Medulla oblongata (tissue), 1 donor: ENCODE measurements around the gene SVOPL.
"Not testable (repeated sequence)": the region's sequence is repeated elsewhere in the genome, so short reads cannot be mapped to it uniquely, and the experiment has no call there.

Experiments used
- DNase-seq: peaks from one replicate; pipeline ENCODE4 v3.0.0-alpha.2; 2015; ENCODE audit errors: extremely low spot score

The SVOPL gene, protein sequence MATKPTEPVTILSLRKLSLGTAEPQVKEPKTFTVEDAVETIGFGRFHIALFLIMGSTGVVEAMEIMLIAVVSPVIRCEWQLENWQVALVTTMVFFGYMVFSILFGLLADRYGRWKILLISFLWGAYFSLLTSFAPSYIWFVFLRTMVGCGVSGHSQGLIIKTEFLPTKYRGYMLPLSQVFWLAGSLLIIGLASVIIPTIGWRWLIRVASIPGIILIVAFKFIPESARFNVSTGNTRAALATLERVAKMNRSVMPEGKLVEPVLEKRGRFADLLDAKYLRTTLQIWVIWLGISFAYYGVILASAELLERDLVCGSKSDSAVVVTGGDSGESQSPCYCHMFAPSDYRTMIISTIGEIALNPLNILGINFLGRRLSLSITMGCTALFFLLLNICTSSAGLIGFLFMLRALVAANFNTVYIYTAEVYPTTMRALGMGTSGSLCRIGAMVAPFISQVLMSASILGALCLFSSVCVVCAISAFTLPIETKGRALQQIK

DNA sequence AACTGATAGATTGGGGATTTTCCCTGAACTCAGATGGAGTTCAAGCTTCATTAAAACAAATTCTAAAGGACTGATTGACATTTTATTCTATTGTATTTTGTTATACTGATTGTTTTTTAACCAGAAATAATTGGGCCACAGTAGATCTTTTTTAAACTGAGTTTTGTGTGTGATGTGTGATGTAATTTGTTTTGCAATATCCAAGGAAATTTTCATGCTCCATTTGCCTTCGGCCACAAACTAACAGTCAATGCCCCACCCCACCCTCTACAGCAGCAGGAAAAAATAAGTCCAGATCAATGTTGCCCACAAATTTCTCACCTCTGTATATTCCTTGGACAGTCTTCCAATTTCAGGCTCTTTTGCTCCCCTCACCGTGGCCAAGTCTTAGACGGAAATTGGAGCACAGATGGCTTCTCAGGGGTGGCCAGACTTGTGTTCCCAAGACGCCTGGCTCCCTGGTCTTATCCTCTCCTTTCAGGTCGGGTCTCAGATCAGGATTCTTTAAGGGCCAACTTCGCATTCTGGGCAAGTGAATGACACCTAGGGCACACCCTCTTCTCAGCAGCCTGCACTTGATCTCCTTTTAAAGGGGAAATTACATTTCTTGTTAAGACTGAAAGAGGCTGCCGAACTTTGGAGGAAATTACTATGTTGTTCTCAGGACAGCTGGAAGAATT, at the start of gene SVOPL:
Gene SVOPL (minus strand): TSS at position 506 of the 680 bp plus-strand sequence. CDS start 22,317 bp downstream, outside the sequence.
- DNase-seq, result no peak

DNA sequence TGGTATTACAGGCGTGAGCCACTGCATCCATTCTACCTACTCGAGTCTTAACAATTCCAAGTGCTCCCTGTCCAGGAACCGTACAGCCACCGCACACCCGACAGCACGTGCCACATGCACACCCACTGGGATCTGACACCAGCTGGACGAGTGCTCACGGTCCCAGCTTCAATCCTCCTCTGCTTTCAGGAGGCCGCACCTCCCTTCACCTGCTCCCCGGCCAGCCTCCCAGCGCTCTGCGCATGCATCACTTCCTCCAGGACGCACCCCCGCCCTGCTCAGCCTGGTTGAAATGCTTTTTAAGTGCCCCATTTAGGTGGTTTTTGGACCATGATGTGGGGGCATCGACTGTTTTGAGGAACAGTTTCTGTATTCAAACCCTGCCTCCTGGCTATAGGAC, 49.3 kb upstream of the SVOPL start:
- DNase-seq, result no peak

DNA sequence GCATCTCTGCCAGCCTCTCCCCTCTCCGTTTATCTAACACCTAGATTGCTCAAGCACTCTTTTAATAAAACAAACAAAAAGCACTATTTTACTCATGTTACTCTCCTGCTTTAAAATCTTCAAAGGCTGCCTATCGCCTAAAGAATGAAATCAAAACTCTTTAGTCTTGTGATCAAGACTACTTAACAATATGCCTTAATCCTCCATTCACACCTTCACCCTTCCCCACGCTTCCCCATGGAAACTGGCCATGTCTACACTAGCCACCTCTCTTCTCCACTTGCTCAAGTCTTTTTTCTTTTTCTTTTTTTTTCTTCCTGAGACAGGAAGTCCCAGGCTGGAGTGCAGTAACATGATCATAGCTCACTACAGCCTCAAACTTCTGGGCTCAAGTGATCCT, 48.8 kb upstream of the SVOPL start:
- DNase-seq, result no peak

DNA sequence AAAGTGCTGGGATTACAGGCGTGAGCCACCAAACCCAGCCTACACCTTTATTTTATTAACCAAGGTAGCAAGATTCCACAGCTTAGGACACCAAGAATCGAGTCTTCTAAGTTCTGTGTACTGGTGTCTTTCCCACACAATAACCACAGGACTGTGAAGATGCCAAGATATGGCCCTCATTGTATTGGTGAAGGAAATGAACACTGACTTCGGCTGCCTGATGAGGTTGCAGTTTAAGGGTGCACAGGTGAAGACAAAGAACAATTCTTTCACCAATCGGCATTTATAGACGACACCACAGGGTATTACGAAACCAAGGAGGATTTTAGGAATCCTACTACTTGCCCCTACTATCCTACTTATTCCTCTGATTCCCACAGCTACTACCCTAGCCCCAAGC, 47.5 kb upstream of the SVOPL start:
- no peak for DNase-seq

DNA sequence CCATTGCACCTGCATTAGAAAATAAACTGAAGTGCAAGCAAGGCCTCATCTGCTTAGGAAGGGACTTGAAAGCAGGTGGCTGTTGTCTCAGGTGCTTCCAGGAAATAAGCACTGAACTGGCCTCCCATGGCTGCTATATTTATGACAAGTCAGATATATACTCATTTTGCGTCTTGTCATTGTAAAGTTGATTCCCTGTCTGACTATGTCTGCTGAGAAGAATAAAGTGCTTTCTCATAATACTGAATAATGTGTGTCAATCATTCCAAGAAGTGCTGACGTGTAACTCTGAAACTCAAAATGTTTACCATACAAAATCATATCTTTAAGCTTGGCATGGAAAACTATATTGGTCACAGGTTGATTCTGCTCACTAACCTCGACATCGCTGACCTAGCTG, 44.9 kb upstream of the SVOPL start:
- DNase-seq, result no peak

DNA sequence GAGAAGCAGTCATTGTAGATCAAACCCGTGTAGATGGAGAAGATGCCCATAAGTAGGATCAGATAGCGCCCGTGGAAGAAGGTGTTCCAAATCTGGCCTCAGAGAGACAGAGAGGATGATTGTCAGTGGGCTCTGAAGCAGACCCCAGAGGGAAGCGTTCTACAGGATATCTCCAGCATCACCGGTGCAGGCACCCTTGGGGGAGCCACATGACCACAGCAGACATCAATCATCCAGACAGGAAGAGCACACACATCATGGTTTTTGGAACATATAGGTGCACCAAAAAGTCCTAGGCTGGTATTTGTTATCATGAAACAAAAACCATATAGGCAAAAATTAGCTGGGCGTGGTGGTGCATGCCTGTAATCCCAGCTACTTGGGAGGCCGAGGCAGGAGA, 44.0 kb upstream of the SVOPL start:
- DNase-seq, result no peak

DNA sequence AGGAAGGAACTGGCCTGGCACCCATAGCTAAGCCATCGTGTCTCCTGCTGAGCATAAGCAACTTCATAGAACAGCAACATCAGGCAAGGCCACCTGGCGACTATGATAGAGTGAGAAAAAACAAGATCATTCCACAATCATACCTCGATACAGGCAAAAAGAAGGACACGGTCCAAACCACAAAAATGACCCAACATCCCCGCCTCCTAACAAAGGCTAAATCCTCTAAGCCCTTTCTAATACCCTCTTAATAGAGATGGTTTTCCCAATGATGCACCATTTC, 40.2 kb upstream of the SVOPL start:
- DNase-seq, result no peak

DNA sequence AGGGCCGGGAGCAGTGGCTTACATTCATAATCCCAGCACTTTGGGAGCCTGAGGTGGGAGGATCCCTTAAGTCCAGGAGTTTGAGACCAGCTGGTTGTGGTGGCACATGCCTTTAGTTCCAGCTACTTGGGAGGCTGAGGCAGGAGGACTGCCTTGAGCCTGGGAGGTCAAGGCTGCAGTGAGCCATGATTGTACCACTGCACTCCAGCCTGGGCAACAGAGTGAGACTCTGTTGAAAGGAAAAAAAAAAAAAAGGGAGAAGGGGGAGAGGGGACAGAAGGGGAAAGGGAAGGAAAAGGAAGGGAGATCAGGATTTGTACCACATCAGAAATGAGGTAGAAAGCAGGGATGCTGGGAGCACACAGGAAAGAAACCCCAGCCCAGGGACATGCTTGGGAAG, 38.7 kb upstream of the SVOPL start:
- DNase-seq, result no peak

DNA sequence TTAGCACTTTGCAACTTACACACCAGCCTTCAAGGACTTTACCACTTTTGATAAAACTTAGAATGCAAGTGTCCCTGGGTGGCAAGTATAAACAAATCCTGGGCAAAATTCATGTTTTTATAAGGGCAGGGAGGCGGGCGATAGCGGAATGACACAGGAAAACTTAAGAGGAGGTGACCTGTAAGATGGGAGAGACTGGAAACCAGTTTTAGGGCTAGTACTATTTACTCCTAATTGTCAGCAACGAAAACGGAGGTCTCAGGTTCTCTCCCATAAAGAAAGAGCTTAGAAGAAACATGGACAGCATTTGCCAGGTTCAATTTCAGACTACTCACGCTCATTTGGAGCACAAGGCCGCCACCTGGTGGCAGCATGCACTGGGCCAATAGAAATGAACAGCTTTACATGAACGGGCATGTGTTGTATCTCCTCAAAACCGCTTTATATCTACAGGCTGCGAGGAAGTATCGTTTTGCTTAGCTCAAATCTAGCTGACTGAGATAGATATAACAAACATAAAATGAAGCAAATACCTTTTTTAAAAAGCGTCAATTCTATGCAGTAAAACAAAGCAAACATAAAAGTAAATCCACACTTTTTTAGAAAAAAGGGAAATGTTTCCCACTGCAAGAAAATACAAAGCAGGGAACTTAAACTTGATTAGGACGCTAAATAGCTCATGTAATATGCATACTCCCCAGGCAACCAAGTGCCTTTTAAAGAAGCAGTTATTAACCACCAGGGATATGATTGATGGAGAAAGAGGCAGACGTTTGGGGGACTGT, 37.6 kb upstream of the SVOPL start:
- peak; percentile 96 for DNase-seq

DNA sequence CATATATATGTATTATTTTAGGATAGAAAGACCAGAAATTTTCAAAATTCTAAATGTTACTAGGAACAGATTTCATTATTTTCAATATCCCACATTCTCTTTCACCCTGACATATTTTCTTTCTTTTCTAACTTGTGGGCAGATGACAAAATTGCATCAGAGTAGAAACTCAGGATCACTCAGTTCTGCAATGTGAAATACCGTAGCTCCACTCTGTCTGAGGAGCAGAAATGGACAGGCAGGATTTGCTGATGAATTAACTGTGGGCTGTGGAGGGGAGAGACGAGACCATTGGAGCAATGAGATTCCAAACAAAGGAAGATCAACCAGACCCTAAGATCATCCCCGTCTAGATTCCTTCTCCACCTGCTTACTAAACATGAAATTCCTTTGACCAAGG, 37.0 kb upstream of the SVOPL start:
- DNase-seq, result no peak

DNA sequence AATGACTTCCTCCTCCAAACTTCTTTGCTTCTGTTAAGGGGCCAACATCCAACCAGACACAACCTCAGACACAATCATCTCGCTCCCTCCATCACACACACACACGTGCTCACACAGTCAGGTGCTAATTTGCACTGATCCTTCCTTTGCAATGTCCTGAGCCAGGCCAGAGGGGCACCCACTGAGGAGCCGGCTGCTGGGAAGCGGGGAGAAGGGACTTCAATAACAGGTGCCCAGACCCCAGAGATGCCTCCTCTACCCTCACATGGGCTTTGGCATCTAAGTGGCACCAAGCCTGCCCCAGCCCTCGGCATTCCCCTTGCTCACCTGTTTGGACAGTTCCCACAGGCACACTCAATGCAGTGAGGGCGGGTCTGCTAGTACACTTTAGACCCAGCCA, 34.2 kb upstream of the SVOPL start:
- no peak for DNase-seq

DNA sequence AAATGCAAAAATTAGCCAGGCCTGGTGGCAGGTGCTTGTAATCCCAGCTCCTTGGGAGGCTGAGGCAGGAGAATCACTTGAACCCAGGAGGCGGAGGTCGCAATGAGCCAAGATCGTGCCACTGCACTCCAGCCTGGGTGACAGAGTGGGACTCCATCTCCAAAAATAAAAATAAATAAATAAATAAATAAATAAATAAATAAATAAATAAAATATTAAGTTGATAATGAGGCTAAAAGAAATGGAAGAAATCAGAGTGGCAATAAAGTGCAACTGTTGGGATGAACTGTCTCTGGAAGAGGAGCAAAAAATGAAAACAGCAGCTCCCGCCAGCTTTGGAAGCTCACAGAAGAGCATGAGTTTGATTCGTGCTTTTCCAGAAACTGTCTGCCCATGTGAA, 30.6 kb upstream of the SVOPL start:
- DNase-seq, result not testable (repeated sequence)

DNA sequence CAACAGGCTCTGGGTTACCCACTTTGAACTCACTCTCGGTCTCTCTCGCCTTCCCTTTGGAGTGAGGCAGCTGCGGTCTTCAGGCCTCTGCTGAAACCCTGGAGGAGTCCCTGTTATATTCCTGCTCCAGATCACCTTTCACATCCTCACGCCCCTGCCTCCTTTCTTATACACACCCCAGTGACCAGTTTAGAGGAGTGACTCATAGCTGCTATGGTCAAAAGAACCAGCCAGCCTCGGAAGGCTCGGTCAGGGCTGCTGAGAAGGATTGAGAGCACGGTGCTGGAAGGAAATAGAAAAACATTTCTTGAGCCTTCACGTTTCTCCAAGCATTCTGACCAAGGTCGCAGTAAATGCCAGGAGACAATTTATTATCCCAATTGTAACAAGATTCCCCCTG, 28.3 kb upstream of the SVOPL start:
- DNase-seq, result no peak

DNA sequence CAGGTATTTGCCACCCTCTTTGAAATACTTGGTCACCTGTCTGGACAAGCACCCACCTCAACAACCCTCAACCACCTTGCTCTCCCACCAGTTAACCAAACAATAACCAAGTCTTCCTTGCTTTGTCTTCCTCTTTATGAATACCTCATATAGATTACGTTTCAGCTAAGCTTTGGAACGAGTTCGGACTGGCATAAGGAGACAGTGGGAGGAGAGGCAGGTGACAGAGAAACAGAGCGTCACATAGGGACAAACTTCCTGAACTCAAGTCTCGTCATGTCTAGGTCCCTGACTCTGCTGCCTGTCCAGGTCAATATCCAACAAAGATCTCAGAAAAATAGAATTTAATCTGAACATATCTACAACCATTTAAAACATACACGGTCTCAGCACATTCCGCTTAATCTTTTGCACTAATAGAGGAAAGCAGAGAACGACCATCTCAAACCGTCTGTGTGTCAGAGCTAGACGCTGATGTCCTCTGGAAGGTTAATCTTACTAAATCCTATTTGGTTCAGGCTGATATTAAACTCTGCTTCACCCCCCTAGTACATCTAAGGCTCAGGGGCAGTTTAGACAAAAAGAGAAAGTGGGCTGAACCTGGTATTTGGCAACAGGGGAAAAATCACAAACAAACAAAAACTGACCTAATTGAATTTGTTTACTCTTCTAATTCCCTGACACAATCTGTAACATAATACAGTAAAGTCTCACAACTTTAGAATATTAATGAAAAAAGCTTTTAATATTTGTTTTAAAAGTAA, 26.4 kb upstream of the SVOPL start:
- DNase-seq, result no peak

DNA sequence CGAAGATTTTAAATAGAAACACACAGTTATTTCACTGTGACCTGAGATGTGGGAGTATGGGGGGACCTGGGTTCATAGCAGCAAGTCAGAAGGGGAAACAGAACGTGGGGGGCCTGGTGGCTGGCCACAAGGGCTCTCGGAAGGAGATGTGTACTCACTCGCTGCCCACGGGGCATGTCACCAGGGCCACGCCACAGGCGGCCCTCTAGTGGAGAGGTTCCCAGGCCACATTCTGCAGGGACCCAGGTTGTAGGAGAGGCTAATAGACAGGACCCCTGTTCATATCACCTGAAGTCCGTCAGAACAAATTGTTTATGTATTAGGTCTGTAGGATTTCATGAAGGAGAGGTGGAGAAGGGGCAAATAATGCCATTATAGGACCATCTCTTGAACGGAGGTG, 25.1 kb upstream of the SVOPL start:
- DNase-seq, result no peak

DNA sequence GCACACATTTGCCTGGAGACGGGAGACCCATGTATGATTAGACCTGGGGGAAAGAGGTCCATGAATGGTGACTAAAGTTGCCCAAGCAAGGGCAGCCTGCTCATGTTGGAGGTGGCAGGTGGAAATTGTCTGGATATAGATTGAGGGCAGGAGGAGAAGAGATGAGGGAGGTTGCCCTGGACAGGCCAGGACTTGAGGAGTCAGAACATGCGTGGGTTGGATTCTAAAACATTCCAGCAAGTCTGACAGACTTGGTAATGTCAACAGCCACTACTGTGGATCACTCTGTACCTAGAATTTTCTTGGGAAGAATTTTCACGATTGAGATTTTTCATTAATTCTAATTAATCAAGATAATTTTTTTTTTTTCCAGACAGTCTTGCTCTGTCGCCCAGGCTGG, 19.1 kb upstream of the SVOPL start:
- no peak for DNase-seq

DNA sequence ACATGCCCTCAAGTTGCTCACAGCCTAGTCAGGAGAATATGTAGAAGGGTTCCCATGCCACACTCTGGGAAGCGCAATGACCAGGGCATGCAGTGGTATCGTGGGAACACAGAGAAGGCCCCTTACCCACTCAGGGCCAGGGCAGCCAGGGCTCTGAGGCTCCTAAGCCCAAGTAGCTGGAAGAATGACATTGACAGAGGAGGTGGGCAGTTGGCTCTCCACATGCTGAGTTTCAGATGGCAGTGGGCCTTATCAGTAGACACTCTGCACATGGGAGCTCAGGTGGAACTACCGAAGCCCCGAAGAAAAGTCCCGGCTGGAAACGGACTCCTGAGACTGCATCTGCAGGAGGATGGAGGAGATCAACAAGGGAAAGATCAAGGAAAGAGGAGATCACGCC, 15.7 kb upstream of the SVOPL start:
- no peak for DNase-seq

DNA sequence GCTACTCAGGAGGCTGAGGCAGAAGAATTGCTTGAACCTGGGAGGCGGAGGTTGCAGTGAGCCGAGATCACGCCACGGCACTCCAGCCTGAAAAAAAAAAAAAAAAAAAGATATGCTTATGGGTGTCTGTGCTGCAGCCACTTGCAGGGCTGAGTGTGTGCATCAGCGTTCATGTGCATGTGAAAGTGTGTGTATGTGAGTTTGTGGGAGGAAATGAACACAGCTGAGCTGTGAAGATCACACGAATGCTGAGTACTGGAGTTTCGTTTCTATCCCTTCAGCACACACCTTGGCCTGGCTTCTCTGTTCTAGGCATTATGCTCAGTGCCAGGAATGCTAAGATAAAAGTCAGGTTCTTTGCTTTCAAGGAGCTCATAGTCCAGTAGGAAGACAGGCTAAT, 12.0 kb upstream of the SVOPL start:
- no peak for DNase-seq

DNA sequence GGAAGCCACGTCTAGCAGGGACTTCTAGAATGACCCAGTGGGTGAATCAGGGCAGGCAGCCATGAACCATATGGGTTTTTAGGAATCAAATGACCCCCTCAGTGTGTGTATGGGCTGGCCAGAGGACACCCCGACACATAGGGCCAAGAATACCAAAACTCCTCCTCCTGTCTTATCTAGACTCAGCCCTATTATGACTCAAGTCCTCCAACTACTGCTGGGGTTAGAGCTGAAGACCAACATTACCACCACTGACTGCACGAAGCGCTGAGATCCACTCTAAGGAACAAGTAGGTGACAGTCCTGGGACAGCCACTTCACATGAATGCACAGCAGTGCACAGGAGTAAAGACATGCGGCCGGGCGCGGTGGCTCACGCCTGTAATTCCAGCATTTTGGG, 11.5 kb upstream of the SVOPL start:
- no peak for DNase-seq

DNA sequence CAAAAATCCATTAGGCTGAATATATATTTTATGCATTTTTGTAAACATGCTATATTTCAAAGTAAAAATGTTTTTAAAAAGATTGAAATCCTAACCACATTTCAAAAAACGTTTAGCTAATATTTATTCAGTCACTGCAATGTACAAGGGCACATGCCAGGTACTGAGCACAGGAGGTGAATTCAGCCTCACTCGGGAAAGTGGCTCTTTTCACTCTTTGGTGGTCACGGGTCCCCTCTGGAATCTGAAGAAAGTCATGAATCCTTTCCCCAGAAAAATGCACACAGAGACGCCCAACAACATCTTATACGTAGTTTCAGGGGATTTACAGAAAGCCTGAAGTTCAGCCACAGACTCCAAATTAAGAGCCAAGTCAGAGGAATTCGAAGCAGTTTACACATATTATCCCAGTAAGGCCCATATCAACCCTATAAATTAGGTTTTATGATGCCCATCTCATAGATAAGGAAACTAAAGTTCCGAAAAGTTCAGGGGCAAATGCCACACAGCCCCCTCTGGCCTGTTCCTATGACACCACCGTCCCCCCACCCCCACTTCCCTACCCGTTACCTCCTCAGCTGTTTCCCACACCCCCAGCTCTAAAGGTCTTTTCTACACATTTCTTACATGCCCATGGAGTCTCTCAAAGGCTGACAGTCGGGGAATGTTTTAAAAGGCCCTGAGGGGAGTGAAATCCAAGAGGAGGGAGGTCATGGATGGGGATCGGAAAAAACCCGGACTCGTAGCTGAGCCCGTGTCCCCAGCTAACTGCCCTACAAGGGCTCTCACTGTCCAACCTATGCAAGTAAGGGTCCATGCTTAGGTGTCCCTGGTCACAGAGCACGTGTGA, 9.6 kb upstream of the SVOPL start:
- no peak for DNase-seq

DNA sequence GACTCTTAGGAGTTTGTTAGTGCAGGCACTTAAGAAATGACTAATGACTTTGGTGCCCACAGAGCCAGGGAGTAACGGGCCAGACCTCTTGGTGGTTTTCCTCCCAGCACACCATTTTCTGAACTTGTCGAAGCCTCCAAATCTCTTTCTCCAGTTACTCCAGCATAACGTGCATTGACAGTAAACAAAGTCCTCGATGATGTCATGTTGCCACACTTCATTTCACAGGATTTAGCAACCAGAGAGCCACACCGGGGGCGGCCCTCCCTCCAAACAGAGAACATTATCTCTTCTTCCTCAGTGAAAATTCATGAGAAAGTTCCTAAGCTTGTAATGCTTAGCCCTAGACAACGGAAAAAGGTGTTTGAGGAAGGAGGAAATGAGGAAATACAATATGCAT, 4.0 kb upstream of the SVOPL start:
- DNase-seq, result no peak
